Epithelial cell of proximal tubule (primary cell): ENCODE results near the gene KDELR3. TPM values are rescaled to one million over a fixed set of nuclear protein-coding genes. Genes with fewer than 3 reads are reported as not detected.
A peak's percentile ranks its signal among the peaks of the same experiment; 100 is the strongest.

Source experiments
- DNase-seq: peaks from one replicate; pipeline ENCODE4 v3.0.0-alpha.2; 2011; ENCODE audit warnings: low read depth
- H3K4me3 ChIP-seq: 2 replicates; pipeline ENCODE4 v1.5.1; 2011; ENCODE audit warnings: low read depth, mild to moderate bottlenecking, low read length
- CTCF ChIP-seq: conservative IDR thresholded peaks from 2 replicates; pipeline ENCODE4 v1.5.1; 2012; ENCODE audit warnings: low read depth, mild to moderate bottlenecking, low read length
- total RNA-seq: library from RNA; depleted of rRNA; stranded (reverse); fragments of >200 nt; gene quantifications from 2 replicates; pipeline ENCODE4 v1.2.3, GENCODE V29; 2015

KDELR3 gene
- total RNA-seq, 1 donor from 2014 or later = 23.4 TPM

DNA sequence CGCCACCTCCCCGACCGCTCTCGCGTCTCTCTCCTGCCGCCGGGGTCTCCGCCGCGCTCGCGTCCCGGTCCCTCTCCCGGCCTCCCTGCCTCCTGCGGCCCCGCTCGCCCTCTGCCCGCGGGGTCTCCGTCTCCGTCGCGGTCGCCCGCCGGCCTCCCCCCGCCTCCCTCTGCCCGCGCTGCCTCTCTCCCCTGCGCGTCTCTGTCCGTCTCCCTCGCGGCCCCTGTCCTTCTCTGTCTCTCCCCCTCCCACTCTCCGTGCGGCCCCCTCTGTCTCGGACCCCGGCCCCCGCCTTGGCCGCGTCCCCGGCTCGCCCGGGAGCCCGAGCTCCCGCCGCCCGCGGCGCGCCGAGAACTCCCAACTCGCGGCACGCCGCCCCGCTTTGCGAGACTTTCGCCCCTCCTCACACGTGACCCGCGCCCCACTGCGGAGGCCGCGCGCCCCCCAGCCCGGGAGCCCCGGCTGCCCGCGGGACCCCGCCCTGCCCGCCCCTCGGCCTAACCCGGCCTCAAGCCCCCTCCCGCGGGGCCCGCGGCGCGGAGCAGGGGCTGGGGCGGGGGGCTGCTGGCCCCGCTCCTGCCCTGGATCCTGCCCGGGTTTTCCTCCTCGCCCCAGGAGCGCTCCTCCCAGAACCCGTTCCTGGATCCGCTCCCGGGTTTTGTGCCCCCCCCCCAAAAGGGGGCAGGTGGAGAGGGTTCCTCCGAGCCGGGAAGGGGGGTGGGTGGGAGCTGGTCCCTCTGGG, 12.2 kb upstream of the KDELR3 start:
- TF ChIP-seq CTCF = no peak
- DNase-seq = no peak
- peak overlapping the region; percentile 18 for H3K4me3 ChIP-seq

- no peak overlapping the region for H3K4me3 ChIP-seq
- TF ChIP-seq CTCF = no peak
- no peak for DNase-seq
Observed at GRCh38 chr22:38456272-38456835, 11.5 kb upstream of the KDELR3 start.

GRCh38 chr22:38456841-38457699, 10.8 kb upstream of the KDELR3 start:
- no peak for DNase-seq
- TF ChIP-seq CTCF = no peak
- H3K4me3 ChIP-seq = no peak overlapping the region

DNA sequence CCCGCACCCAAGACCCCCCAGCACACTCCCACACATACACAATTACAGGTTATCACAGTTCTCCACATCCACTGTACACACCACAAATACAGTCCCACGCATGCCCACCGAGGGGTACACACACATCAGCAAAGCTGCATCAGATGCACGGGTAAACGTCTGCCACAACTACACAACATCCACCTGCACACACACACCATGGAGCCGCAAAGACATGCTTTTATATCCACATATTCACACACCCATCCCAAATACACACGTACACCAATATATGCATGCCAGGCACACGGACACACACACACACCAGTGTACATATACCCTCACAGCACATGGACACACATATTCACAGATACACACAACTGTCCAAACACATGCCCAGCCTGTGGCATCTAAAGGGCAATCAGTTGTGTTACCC, 7.5 kb upstream of the KDELR3 start:
- no peak for DNase-seq
- no peak overlapping the region for H3K4me3 ChIP-seq
- TF ChIP-seq CTCF = no peak

GRCh38 chr22:38461057-38461413, 6.9 kb upstream of the KDELR3 start:
- peak overlapping the region; percentile 16 for H3K4me3 ChIP-seq
- no peak for TF ChIP-seq CTCF
- no peak for DNase-seq

GRCh38 chr22:38461414-38462081, 6.3 kb upstream of the KDELR3 start:
- TF ChIP-seq CTCF = no peak
- H3K4me3 ChIP-seq = peak overlapping the region; percentile 22

More at GRCh38 chr22:38461414-38462081, 6.3 kb upstream of the KDELR3 start:
- DNase-seq = no peak
